Epithelial cell of proximal tubule (primary cell): ENCODE measurements around the gene CCDC90B. TPM values are rescaled to one million over a fixed set of nuclear protein-coding genes. Genes with fewer than 3 reads are reported as not detected.

Source experiments
- DNase-seq: peaks from one replicate; pipeline ENCODE4 v3.0.0-alpha.2; 2011; ENCODE audit warnings: low read depth
- H3K4me3 ChIP-seq: 2 replicates; pipeline ENCODE4 v1.5.1; 2011; ENCODE audit warnings: low read depth, mild to moderate bottlenecking, low read length
- total RNA-seq: library from RNA; depleted of rRNA; stranded (reverse); fragments of >200 nt; gene quantifications from 2 replicates; pipeline ENCODE4 v1.2.3, GENCODE V29; 2015
- TF ChIP-seq, protein P1 (sequence below): conservative IDR thresholded peaks from 2 replicates; pipeline ENCODE4 v1.5.1; 2012; ENCODE audit warnings: low read depth, mild to moderate bottlenecking, low read length

CCDC90B gene
- total RNA-seq, 1 donor from 2014 or later: 44.4 TPM

DNA sequence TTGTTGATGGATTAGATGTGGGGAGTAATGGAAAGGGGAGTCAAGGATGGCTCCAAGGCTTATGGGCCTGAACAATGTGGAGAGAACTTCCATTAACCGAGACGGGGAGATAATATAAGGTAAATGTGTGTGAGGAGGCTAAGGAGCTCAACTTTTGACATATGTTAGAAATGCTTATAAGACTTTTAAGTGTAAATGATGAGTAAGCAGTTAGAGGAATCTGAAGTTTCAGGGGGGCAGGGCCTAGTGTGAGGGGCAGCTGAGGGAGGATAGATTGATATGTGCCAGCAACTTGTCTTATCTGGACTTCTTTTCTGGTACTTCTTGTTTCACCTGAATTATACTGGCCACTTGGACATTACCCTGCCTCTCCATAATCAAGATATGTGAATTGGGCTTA is 62.7 kb downstream of the CCDC90B start:
- no peak for DNase-seq
- TF ChIP-seq, protein P1, sequence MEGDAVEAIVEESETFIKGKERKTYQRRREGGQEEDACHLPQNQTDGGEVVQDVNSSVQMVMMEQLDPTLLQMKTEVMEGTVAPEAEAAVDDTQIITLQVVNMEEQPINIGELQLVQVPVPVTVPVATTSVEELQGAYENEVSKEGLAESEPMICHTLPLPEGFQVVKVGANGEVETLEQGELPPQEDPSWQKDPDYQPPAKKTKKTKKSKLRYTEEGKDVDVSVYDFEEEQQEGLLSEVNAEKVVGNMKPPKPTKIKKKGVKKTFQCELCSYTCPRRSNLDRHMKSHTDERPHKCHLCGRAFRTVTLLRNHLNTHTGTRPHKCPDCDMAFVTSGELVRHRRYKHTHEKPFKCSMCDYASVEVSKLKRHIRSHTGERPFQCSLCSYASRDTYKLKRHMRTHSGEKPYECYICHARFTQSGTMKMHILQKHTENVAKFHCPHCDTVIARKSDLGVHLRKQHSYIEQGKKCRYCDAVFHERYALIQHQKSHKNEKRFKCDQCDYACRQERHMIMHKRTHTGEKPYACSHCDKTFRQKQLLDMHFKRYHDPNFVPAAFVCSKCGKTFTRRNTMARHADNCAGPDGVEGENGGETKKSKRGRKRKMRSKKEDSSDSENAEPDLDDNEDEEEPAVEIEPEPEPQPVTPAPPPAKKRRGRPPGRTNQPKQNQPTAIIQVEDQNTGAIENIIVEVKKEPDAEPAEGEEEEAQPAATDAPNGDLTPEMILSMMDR: no peak
- no peak overlapping the region for H3K4me3 ChIP-seq

DNA sequence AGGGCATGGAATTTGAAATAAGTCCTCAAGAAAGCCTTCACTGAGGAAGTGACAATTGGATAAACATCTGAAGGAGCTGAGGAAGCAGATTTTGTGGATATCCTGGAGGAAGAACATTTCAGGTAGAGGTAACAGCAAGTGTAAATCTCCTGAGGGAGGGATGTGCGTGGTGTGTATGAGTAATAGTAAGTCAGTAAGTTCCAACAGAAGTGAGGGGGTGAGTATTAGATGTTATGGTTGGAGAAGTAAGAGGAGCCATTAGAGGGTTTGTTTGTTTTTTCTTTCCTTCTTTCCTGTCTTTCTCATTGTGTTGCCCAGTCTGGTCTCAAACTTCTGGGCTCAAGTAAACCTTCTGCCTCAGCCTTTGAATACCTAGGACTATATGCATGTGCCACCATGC is 63.7 kb downstream of the CCDC90B start:
- DNase-seq: no peak
- H3K4me3 ChIP-seq: no peak overlapping the region
- TF ChIP-seq, protein P1: no peak

DNA sequence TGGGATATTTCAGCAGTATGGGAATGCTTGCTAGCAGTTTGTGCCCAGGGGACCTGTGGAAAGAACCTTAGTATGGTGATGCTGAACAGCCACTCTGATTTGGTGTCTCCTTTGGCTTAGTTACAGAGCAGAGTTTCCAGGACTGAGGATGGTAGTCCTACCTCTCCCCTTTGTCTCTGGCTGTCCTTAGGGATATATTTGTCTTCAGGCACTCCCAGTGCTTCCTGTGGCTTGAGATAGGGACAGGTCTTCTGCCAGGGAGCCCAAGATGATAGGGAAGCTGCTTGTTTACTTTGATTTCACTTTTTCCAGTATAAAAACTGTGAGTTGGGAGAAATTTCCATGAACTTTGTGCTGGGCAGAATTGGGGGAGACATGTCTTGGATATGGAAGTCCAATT is 64.5 kb downstream of the CCDC90B start:
- no peak overlapping the region for H3K4me3 ChIP-seq
- no peak for DNase-seq
- TF ChIP-seq, protein P1: no peak

DNA sequence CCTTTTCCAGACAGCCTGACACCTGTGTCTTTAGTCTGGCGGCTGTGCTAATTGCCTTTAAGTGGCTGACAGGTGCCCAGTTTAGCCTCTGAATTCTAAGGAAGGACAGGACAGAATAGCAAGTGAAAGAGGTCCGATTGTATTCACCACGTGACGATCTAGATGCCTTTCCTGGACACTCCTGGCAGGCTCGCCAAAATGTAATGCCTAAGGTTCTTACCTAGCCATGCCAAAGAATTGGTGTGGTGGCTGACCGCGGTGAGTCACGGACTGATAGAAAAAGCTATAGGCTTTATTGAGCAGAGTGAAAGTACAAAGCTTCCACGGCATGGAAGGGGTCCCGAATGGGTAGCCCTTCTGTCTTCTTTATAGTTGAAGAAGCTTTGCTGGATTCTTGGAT is 65.9 kb downstream of the CCDC90B start:
- no peak for DNase-seq
- TF ChIP-seq, protein P1: no peak
- H3K4me3 ChIP-seq: no peak overlapping the region

DNA sequence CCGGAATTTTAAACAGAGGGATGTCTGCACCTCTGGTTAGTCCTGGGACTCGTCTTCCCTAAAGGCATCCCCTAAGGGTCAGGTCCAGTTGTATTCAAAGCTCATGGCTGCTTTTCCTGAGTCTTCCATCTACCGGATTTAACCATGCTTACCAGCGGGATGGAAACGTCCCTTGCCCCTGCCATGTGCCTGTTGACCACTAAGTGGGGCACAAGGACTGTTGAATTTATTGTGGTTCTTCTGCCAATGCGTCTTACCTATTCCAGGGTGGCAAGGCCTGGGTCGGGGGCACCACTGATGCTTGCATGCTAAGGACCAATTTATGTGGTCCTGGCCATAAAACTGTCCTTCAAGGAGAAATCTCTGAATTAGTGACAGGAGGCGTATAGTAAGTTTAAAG is 67.1 kb downstream of the CCDC90B start:
- TF ChIP-seq, protein P1: peak; percentile 17
- no peak for DNase-seq

More for the DNA sequence above, 67.1 kb downstream of the CCDC90B start:
- H3K4me3 ChIP-seq: no peak overlapping the region

Other genes starting within 250 kb of the CCDC90B start
- 2.8 and 5.3 TPM in 2 replicates for gene RAB30, start 214.5 kb downstream of the CCDC90B start, total RNA-seq
- 14.3 and 34.2 TPM in 2 replicates for gene PCF11, start 129.2 kb downstream of the CCDC90B start, total RNA-seq
- gene ANKRD42, start 92.7 kb downstream of the CCDC90B start, total RNA-seq: 5.3 and 7.0 TPM in 2 replicates